SIG-M5 (cell line): Measurements from ENCODE around the gene DGKB.
"Not testable (repeated sequence)": the region's sequence is repeated elsewhere in the genome, so short reads cannot be mapped to it uniquely, and the experiment has no call there.

Experiments
- DNase-seq: peaks from one replicate; lab custom pipeline; 2025; lab: John Stamatoyannopoulos, UW

DGKB gene

GRCh38 chr7:14458846-14459245 lies 443.7 kb downstream of the DGKB start:
- not testable (repeated sequence) for DNase-seq

- no peak for DNase-seq
Observed at GRCh38 chr7:14457568-14458453, 444.7 kb downstream of the DGKB start.

- DNase-seq = no peak
Observed at GRCh38 chr7:14449291-14449690, 453.3 kb downstream of the DGKB start.

- DNase-seq = no peak
Observed at GRCh38 chr7:14446829-14447228, 455.7 kb downstream of the DGKB start.

GRCh38 chr7:14446219-14446618 lies 456.3 kb downstream of the DGKB start:
- DNase-seq = no peak

- DNase-seq = no peak
Observed at GRCh38 chr7:14438366-14438765, 464.2 kb downstream of the DGKB start.

GRCh38 chr7:14436878-14437277 lies 465.7 kb downstream of the DGKB start:
- DNase-seq = no peak

- no peak for DNase-seq
Observed at GRCh38 chr7:14432924-14433323, 469.6 kb downstream of the DGKB start.

- no peak for DNase-seq
Observed at GRCh38 chr7:14430926-14431325, 471.6 kb downstream of the DGKB start.

GRCh38 chr7:14425559-14425958 lies 477.0 kb downstream of the DGKB start:
- no peak for DNase-seq

GRCh38 chr7:14424675-14425074 lies 477.9 kb downstream of the DGKB start:
- no peak for DNase-seq

GRCh38 chr7:14420768-14421167 lies 481.8 kb downstream of the DGKB start:
- DNase-seq = no peak

- no peak for DNase-seq
Observed at GRCh38 chr7:14419531-14419930, 483.0 kb downstream of the DGKB start.

- DNase-seq = no peak
Observed at GRCh38 chr7:14418633-14419032, 483.9 kb downstream of the DGKB start.

- DNase-seq = no peak
Observed at GRCh38 chr7:14414274-14414986, 488.1 kb downstream of the DGKB start.

- DNase-seq = no peak
Observed at GRCh38 chr7:14407246-14408015, 495.1 kb downstream of the DGKB start.

- DNase-seq = no peak
Observed at GRCh38 chr7:14403587-14403986, 499.0 kb downstream of the DGKB start.

- no peak for DNase-seq
Observed at GRCh38 chr7:14400271-14400670, 502.3 kb downstream of the DGKB start.

- DNase-seq = no peak
Observed at GRCh38 chr7:14398526-14398925, 504.0 kb downstream of the DGKB start.

GRCh38 chr7:14395860-14396259 lies 506.7 kb downstream of the DGKB start:
- DNase-seq = no peak

- DNase-seq = no peak
Observed at GRCh38 chr7:14394786-14395185, 507.8 kb downstream of the DGKB start.

GRCh38 chr7:14389595-14389994 lies 513.0 kb downstream of the DGKB start:
- no peak for DNase-seq

- no peak for DNase-seq
Observed at GRCh38 chr7:14389181-14389591, 513.4 kb downstream of the DGKB start.
